ENCODE results near the gene LCNL1.

Gene LCNL1

DNA sequence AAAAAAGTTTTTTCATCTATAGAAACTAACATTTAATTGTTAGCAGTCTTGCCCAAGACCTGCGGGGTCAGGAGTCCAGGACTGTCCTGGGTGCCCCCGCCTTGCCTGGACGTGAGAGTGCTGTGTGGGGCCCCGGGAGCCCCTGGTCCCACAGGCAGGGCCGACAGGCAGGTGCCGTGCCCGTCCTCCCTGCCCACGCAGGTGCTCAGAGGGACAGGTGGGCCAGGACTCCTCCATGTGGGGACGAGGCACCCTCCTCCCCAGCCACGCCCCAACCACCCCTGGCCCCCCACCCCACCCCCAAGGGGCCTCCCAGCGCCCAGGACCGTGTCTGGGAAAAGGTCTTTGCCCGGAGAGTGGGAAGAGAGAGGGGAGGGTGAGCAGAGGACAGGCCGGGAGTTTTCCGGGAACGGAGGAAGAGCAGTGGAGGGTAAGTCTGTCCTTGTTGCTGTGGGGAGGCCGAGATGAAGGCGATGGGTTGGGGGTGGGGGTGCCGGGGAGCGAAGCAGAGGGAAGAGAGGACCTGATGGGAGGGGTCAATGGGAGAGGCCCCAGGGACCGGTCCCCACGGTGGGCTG lies 33.5 kb upstream of the LCNL1 start:
- Histone ChIP-seq H2AFZ (ENCODE audit: low read length) (peak overlapping the region; percentile 22; the same call in 1 of the 2 replicates), H3K9me3 (ENCODE audit: insufficient read depth, low read depth, low read length) (no peaks in the 10 kb centered on the region), H4K20me1 (ENCODE audit: insufficient read depth, low read length, poor library complexity, severe bottlenecking) (no peaks in the 10 kb centered on the region), H3K4me2 (ENCODE audit: low read depth, low read length, poor library complexity, severe bottlenecking) (peak overlapping the region; percentile 93), H3K79me2 (ENCODE audit: insufficient read depth, low read length) (no peaks in the 10 kb centered on the region), H3K36me3 (ENCODE audit: insufficient read depth, low read length) (no peaks in the 10 kb centered on the region), H3K4me1 (ENCODE audit: insufficient read depth, low read length, poor library complexity, severe bottlenecking) (peaks cover 17% of the 10 kb centered on the region), H3F3A (ENCODE audit: low read depth) (no peaks in the 10 kb centered on the region), H3K9me2 (replicated peaks; ENCODE audit: low read depth, low read length) (no peaks in the 10 kb centered on the region), H3K27me3 (ENCODE audit: insufficient read depth, low read length, poor library complexity, severe bottlenecking) (no peaks in the 10 kb centered on the region), H3K4me3 (ENCODE audit: low read length, poor library complexity, severe bottlenecking) (peak overlapping the region; percentile 79), H3K9ac (ENCODE audit: low read depth, low read length, poor library complexity, severe bottlenecking) (peak overlapping the region; percentile 97)
- TF ChIP-seq EZH2phosphoT487 (IDR thresholded peaks at IDR 0.05; ENCODE audit: borderline replicate concordance) = no peak
- TF ChIP-seq, protein P1, sequence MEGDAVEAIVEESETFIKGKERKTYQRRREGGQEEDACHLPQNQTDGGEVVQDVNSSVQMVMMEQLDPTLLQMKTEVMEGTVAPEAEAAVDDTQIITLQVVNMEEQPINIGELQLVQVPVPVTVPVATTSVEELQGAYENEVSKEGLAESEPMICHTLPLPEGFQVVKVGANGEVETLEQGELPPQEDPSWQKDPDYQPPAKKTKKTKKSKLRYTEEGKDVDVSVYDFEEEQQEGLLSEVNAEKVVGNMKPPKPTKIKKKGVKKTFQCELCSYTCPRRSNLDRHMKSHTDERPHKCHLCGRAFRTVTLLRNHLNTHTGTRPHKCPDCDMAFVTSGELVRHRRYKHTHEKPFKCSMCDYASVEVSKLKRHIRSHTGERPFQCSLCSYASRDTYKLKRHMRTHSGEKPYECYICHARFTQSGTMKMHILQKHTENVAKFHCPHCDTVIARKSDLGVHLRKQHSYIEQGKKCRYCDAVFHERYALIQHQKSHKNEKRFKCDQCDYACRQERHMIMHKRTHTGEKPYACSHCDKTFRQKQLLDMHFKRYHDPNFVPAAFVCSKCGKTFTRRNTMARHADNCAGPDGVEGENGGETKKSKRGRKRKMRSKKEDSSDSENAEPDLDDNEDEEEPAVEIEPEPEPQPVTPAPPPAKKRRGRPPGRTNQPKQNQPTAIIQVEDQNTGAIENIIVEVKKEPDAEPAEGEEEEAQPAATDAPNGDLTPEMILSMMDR (conservative IDR thresholded peaks at IDR 0.05; ENCODE audit: low read length) = no peak

DNA sequence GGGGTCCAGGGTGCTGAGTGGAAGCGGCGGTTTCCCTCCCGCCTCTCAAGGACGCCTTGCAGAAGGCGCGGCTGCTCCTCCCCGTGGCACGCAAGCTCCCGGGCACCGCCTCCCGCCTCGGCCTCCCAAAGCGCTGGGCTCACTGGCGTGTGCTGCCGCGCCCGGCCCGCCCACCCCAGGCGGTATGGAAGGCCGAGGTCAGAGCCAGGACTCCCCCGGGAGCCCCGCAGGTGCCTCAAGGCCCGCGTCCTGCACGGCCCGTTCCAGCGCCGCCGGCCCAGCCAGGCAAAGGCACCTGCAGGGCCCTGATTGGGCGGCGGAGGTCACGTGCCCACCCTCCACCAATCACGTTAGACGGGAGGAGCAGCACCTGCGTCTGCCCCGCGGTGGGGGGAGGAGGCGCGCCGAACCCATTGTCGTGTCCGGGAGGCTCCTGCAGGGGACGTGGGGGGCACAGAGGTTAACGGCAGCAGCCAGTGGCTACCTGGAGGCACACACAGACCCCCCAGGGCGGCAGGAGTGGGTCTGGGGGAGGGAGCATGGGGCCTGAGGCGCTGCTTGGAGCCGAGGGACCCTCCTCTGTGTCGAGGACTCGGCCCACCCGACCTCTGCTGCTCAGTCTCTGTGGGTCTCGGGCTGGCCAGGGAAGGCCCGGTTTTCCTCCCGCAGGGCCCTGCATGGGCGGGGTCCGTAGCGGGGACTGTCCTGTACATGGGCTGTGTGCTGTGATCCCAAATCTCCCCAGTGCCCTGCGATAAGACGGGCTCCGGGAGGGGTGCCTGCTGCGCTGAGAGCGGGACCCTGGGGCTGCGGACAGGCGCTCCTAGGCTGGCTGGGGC lies 32.8 kb upstream of the LCNL1 start:
- Histone ChIP-seq H3F3A (ENCODE audit: low read depth) (no peaks in the 10 kb centered on the region), H4K20me1 (ENCODE audit: insufficient read depth, low read length, poor library complexity, severe bottlenecking) (no peaks in the 10 kb centered on the region), H3K4me3 (ENCODE audit: low read length, poor library complexity, severe bottlenecking) (peak overlapping the region; percentile 79), H3K9me2 (replicated peaks; ENCODE audit: low read depth, low read length) (no peaks in the 10 kb centered on the region), H3K9ac (ENCODE audit: low read depth, low read length, poor library complexity, severe bottlenecking) (peak overlapping the region; percentile 97), H3K36me3 (ENCODE audit: insufficient read depth, low read length) (no peaks in the 10 kb centered on the region), H3K4me2 (ENCODE audit: low read depth, low read length, poor library complexity, severe bottlenecking) (peak overlapping the region; percentile 93), H3K27me3 (ENCODE audit: insufficient read depth, low read length, poor library complexity, severe bottlenecking) (no peaks in the 10 kb centered on the region), H3K4me1 (ENCODE audit: insufficient read depth, low read length, poor library complexity, severe bottlenecking) (peaks cover 14% of the 10 kb centered on the region), H3K9me3 (ENCODE audit: insufficient read depth, low read depth, low read length) (no peaks in the 10 kb centered on the region), H2AFZ (ENCODE audit: low read length) (peak overlapping the region; percentile 59), H3K79me2 (ENCODE audit: insufficient read depth, low read length) (no peaks in the 10 kb centered on the region)
- TF ChIP-seq, protein P1 (conservative IDR thresholded peaks at IDR 0.05; ENCODE audit: low read length) = peak; percentile 31; the same call in 1 of the 2 replicates
- no peak for TF ChIP-seq EZH2phosphoT487 (IDR thresholded peaks at IDR 0.05; ENCODE audit: borderline replicate concordance)

DNA sequence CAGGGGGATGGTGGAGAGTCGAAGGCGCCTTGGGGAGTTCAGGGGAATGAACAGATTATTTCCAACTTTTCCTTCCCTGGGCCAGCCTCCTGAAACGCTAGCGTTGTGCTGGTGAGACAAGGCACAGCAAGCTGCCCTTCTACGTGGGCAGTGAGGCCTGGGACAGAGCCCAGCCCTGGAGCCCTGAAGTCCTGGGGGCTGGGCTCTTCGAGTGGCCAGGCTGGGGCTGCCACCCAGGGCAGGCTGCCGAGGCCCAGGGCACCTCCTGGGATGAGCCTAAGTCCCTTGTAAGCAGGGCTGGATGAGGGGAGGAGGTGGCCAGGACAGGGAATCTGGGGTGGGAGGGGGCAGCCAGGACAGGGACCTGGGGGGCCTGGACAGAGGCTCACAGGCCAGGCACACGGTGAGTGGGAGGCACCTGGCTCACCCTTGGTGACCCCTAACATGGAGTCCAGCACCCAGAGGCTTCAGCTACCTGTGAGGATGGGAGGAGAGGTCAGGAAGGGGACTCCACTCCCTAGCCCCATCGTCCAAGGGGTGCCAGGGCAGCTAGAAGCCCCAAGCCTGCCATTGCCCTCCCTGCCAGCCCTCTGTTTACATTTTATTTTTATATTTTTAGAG lies 32.0 kb upstream of the LCNL1 start:
- Histone ChIP-seq H3K4me1 (ENCODE audit: insufficient read depth, low read length, poor library complexity, severe bottlenecking) (peaks cover 11% of the 10 kb centered on the region), H2AFZ (ENCODE audit: low read length) (no peak overlapping the region), H3F3A (ENCODE audit: low read depth) (no peaks in the 10 kb centered on the region), H3K4me2 (ENCODE audit: low read depth, low read length, poor library complexity, severe bottlenecking) (peak overlapping the region; percentile 93), H3K9me3 (ENCODE audit: insufficient read depth, low read depth, low read length) (no peaks in the 10 kb centered on the region), H3K9ac (ENCODE audit: low read depth, low read length, poor library complexity, severe bottlenecking) (peak overlapping the region; percentile 97), H3K36me3 (ENCODE audit: insufficient read depth, low read length) (no peaks in the 10 kb centered on the region), H3K4me3 (ENCODE audit: low read length, poor library complexity, severe bottlenecking) (peak overlapping the region; percentile 79), H3K27me3 (ENCODE audit: insufficient read depth, low read length, poor library complexity, severe bottlenecking) (no peaks in the 10 kb centered on the region), H4K20me1 (ENCODE audit: insufficient read depth, low read length, poor library complexity, severe bottlenecking) (no peaks in the 10 kb centered on the region), H3K79me2 (ENCODE audit: insufficient read depth, low read length) (no peaks in the 10 kb centered on the region), H3K9me2 (replicated peaks; ENCODE audit: low read depth, low read length) (no peaks in the 10 kb centered on the region)
- no peak for TF ChIP-seq EZH2phosphoT487 (IDR thresholded peaks at IDR 0.05; ENCODE audit: borderline replicate concordance)
- TF ChIP-seq, protein P1 (conservative IDR thresholded peaks at IDR 0.05; ENCODE audit: low read length) = no peak

Measured in Loucy (cell line).